Upper lobe of left lung (tissue), 6 donors: Measurements from ENCODE around the gene LMF2. TPM values are rescaled to one million over a fixed set of nuclear protein-coding genes. Genes with fewer than 3 reads are reported as not detected.

Source experiments
- ATAC-seq, 2 donors: fragments of 200-7000 bp; cut with Tn5 transposase; one replicate each; pipeline ENCODE4 v1.9.1; 2022; ENCODE audit warnings: mild to moderate bottlenecking in 2 of 2, moderate library complexity in 2 of 2; ENCODE audit not compliant: low FRiP score in 2 of 2
- DNase-seq, 2 donors: peaks; one replicate each; pipeline ENCODE4 v3.0.0-alpha.2; 2019 to 2020
- H3K27ac ChIP-seq, 4 donors: fragments of 200-600 bp; sonication (generic); one replicate each; pipeline ENCODE4 v1.5.1; 2016 to 2019
- H3K27me3 ChIP-seq, 4 donors: fragments of 200-600 bp; sonication (generic); one replicate each; pipeline ENCODE4 v1.5.1; 2017 to 2019
- H3K36me3 ChIP-seq, 4 donors: fragments of 200-600 bp; sonication (generic); one replicate each; pipeline ENCODE4 v1.5.1; 2016 to 2019
- H3K4me1 ChIP-seq, 4 donors: fragments of 200-600 bp; sonication (generic); one replicate each; pipeline ENCODE4 v1.5.1; 2018 to 2019
- H3K4me3 ChIP-seq, 4 donors: fragments of 200-600 bp; sonication (generic); one replicate each; pipeline ENCODE4 v1.5.1; 2017 to 2019; ENCODE audit warnings: mild to moderate bottlenecking in 2 of 4, moderate library complexity in 1 of 4
- H3K9me3 ChIP-seq, 4 donors: fragments of 200-600 bp; sonication (generic); one replicate each; pipeline ENCODE4 v1.5.1; 2018 to 2019
- EP300 ChIP-seq, 4 donors: sonication (generic); formaldehyde crosslinking; IDR thresholded peaks; one replicate each; pipeline ENCODE4 v1.5.1; 2017; ENCODE audit warnings: antibody characterized with exemption in 4 of 4, control low read depth in 2 of 4
- POLR2A ChIP-seq, 4 donors: fragments of 450-650 bp; IDR thresholded peaks; one replicate each; pipeline ENCODE4 v1.5.1; 2016 to 2017; ENCODE audit warnings: antibody characterized with exemption in 4 of 4, mild to moderate bottlenecking in 2 of 4
- POLR2AphosphoS5 ChIP-seq, 2 donors: sonication (generic); formaldehyde crosslinking; IDR thresholded peaks; one replicate each; pipeline ENCODE4 v1.5.1; 2017; ENCODE audit warnings: antibody characterized with exemption in 2 of 2
- WGBS, 2 donors: methylation state at CpG; one replicate each; pipeline ENCODE4 v1.1.5; 2017 to 2018; 5-methylcytosine and 5-hydroxymethylcytosine counted together
- total RNA-seq, 6 donors: library from RNA; depleted of rRNA in 4 of 6; stranded (reverse); fragments of >200 nt in 4 of 6; gene quantifications; one replicate each; pipeline versions ENCODE4 v1.1.0 to v1.2.1, GENCODE V29; 2016 to 2021
- TF ChIP-seq, protein P1 (sequence below), 6 experiments: fragments of 450-650 bp in 4 of 6; fragments of 200-600 bp in 2 of 6; sonication (generic) in 2 of 6; IDR thresholded peaks; one replicate each; pipeline ENCODE4 v1.5.1; 2016 to 2019; ENCODE audit warnings: antibody characterized with exemption in 6 of 6
- donor health status: DM: no; HTN: no; CAD: no; lungs with moderate emphysema.
- donor health status: DM: no; HTN: yes; CAD: no; lungs with severe emphysema.

Gene LMF2
- total RNA-seq, 6 donors from 2014 or later: 36.0 to 87.4 (median 77.4) TPM

DNA sequence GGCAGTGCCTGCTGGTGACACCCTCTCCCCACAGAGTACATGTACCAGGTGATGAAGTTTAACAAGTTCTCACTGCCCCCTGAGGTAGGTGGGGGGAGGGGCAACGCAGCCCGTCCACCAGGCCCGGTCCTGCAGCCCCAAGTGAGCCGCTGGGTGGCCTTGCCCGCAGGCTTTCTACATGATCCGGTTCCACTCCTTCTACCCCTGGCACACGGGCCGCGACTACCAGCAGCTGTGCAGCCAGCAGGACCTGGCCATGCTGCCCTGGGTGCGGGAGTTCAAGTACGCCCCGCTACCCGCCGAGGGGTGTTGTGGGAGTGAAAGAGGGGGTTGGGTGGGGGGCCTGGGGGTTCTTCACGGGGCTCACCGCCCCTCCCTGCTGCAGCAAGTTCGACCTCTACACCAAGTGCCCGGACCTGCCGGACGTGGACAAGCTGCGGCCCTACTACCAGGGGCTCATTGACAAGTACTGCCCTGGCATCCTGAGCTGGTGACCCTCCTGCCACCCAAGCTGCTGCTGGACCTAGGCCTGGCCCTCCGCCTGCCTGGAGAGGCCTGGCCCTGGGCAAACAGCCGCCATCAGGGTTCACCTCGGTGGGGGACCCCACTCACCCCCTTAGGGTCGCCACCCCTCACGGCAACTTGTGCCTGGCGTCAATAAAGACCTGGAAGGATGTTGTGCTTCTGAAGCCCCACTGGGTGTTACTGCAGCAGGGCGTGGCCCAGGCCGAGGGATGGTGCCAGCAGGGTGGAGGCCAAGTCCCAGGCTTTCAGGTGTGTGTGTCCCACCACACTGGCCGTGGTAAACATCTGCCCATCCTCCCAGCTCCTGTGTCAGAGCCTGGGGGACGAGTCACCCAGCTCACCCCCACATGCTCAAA lies 17.9 kb downstream of the LMF2 start:
- 89 to 90% methylated on average over 14 to 30 of the region's 31 CpGs for WGBS, 2 donors
- H3K36me3 ChIP-seq: no peaks in the 10 kb centered on the region
- no peak overlapping the region for H3K4me3 ChIP-seq
- DNase-seq (peak in 1 of 2 donors; percentile 65), ATAC-seq (no peak)
- peaks cover 0 to 5% (median 0%) of the 10 kb centered on the region in 4 donors for H3K4me1 ChIP-seq
- H3K9me3 ChIP-seq: no peaks in the 10 kb centered on the region
- H3K27ac ChIP-seq: no peak overlapping the region
- no peaks in the 10 kb centered on the region for H3K27me3 ChIP-seq
- TF ChIP-seq EP300 (IDR thresholded peaks at IDR 0.05) (no peak), POLR2A (IDR thresholded peaks at IDR 0.05) (no peak), POLR2AphosphoS5 (IDR thresholded peaks at IDR 0.05) (no peak)
- TF ChIP-seq, protein P1, sequence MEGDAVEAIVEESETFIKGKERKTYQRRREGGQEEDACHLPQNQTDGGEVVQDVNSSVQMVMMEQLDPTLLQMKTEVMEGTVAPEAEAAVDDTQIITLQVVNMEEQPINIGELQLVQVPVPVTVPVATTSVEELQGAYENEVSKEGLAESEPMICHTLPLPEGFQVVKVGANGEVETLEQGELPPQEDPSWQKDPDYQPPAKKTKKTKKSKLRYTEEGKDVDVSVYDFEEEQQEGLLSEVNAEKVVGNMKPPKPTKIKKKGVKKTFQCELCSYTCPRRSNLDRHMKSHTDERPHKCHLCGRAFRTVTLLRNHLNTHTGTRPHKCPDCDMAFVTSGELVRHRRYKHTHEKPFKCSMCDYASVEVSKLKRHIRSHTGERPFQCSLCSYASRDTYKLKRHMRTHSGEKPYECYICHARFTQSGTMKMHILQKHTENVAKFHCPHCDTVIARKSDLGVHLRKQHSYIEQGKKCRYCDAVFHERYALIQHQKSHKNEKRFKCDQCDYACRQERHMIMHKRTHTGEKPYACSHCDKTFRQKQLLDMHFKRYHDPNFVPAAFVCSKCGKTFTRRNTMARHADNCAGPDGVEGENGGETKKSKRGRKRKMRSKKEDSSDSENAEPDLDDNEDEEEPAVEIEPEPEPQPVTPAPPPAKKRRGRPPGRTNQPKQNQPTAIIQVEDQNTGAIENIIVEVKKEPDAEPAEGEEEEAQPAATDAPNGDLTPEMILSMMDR (IDR thresholded peaks at IDR 0.05): no peak

DNA sequence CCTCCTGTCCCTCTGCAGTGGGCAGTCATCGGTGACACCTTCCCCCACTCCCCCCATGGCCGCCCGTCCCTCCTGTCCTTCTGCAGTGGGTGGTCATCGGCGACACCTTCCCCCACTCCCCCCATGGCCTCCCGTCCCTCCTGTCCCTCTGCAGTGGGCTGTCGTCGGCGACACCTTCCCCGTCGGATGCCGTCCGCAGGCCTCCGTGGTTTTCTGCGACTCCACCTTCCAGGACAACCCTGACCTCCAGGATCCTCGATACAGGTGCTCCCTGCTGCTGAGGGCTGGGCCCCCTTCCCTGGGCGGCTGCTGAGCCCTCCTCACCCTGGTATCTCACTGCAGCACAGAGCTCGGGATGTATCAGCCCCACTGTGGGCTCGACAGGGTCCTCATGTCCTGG lies 18.6 kb downstream of the LMF2 start:
- 67 to 73% methylated on average over 15 to 17 of the region's 19 CpGs for WGBS, 2 donors

DNA sequence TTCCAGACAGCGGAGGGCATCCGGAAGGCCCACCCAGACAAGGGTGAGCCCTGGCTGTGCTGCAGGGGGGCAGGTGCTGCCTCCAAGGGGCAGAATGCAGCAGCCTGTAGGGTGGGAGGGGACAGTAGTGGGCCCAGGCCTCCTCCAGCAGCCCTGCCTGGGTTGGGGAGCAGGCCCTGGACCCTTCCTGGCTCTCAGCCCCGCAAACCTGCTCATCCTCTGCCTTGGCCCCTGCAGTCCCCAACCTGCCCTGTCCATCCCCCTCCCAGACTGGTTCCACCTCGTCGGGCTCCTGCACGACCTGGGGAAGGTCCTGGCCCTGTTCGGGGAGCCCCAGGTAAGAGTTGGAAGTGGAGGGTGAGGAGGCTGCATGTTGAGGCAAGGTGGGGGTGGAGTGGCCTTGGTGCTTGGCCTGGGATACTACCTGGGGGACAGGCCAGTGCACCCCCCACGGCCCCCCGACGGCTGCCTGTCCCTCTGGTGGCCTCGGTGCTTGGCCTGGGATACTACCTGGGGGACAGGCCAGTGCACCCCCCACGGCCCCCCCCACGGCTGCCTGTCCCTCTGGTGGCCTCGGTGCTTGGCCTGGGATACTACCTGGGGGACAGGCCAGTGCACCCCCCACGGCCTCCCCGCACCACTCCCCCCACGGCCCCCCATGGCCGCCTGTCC lies 19.4 kb downstream of the LMF2 start:
- Histone ChIP-seq H3K27me3 (no peaks in the 10 kb centered on the region), H3K9me3 (no peaks in the 10 kb centered on the region), H3K4me3 (no peak overlapping the region), H3K4me1 (peaks cover 0 to 5% (median 0%) of the 10 kb centered on the region in 4 donors), H3K36me3 (no peaks in the 10 kb centered on the region), H3K27ac (no peak overlapping the region)
- DNase-seq: no peak
- no peak for TF ChIP-seq POLR2AphosphoS5 (IDR thresholded peaks at IDR 0.05)
- TF ChIP-seq POLR2A (IDR thresholded peaks at IDR 0.05): no peak
- TF ChIP-seq EP300 (IDR thresholded peaks at IDR 0.05): no peak
- TF ChIP-seq, protein P1 (IDR thresholded peaks at IDR 0.05): no peak
- peak in 1 of 2 donors; percentile 5 for ATAC-seq
- WGBS, 2 donors: 80 to 90% methylated on average over 4 to 9 of the region's 18 CpGs

More for the DNA sequence above, 18.6 kb downstream of the LMF2 start:
- Histone ChIP-seq H3K4me3 (no peak overlapping the region), H3K9me3 (no peaks in the 10 kb centered on the region), H3K27me3 (no peaks in the 10 kb centered on the region), H3K4me1 (peaks cover 0 to 5% (median 0%) of the 10 kb centered on the region in 4 donors), H3K36me3 (no peaks in the 10 kb centered on the region), H3K27ac (no peak overlapping the region)
- peak in 1 of 2 donors; percentile 54 for DNase-seq
- ATAC-seq: no peak
- TF ChIP-seq EP300 (IDR thresholded peaks at IDR 0.05): no peak
- TF ChIP-seq, protein P1 (IDR thresholded peaks at IDR 0.05): no peak
- no peak for TF ChIP-seq POLR2A (IDR thresholded peaks at IDR 0.05)
- TF ChIP-seq POLR2AphosphoS5 (IDR thresholded peaks at IDR 0.05): no peak

DNA sequence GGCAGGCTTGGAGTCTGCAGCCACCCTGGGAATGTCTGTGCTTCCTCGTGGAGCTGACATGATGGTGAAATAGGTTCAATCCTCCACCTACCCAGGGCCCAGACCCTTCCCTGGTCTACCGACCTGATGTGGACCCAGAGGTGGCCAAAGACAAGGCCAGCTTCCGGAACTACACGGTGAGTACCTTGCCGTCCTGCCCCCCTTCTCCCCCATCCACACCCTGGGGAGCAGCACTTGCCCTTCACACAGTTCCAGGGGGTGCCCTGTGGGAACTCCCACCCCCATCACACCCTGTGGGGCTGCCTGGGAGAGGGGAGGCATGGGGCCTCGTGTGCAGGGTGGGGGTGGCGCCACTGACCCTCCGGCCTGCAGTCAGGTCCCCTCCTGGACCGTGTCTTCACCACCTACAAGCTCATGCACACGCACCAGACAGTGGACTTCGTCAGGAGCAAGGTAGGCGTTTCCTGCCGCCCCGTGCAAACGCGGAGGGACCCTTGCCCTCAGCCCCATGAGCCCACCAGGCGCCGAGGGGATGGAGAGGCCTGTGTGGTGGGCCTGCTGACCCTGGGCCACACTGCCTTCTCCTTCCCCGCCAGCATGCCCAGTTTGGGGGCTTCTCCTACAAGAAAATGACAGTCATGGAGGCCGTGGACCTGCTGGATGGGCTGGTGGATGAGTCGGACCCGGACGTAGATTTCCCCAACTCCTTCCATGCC lies 20.1 kb downstream of the LMF2 start:
- peaks cover 0 to 6% (median under 1%) of the 10 kb centered on the region in 4 donors for H3K27me3 ChIP-seq
- H3K9me3 ChIP-seq: no peaks in the 10 kb centered on the region
- H3K4me3 ChIP-seq: no peak overlapping the region
- 68 to 84% methylated on average over 12 to 23 of the region's 23 CpGs for WGBS, 2 donors
- TF ChIP-seq POLR2A (IDR thresholded peaks at IDR 0.05): no peak
- H3K27ac ChIP-seq: no peak overlapping the region
- H3K4me1 ChIP-seq: peaks cover 0 to 5% (median 0%) of the 10 kb centered on the region in 4 donors
- DNase-seq (peak in 1 of 2 donors; percentile 70), ATAC-seq (no peak)
- no peaks in the 10 kb centered on the region for H3K36me3 ChIP-seq
